H54 (cell line): Measurements from ENCODE around the gene PGM2.

Source experiments
- DNase-seq: peaks from one replicate; pipeline ENCODE4 v3.0.0; 2011; ENCODE audit warnings: low spot score, mixed read lengths; ENCODE audit not compliant: insufficient read length
- FAIRE-seq: peaks from 3 replicates; lab custom pipeline; 2011; peaks lifted over from hg19 to GRCh38; lab: Jason Lieb, UNC
- POLR2A ChIP-seq: IDR thresholded peaks from 2 replicates; pipeline ENCODE4 v1.6.1; 2011; ENCODE audit warnings: low read depth, mild to moderate bottlenecking, low read length

Gene PGM2

DNA sequence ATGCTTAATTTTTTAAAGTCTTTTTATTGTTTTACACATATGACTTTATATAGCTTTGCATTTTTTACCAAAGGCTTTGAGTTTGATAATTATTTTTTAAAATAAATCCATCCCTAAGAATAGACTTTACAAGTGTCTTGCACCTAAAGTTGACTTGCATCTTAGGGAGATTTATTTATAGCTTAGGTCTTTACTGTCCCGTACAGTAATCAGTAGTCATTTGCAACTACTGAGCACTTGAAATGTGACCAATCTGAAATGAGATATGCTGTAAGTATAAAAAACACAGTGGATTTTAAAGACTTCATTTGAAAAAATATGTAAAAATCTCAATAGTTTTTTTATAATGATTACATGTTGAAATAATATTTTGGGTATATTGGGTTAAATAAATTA, 83.6 kb downstream of the PGM2 start:
- DNase-seq (no peak), FAIRE-seq (no peak)
- no peak for TF ChIP-seq POLR2A
